Measurements from ENCODE around the gene GRIK3.
A peak's percentile ranks its signal among the peaks of the same experiment; 100 is the strongest.

GRIK3 gene

GRCh38 chr1:36866169-36866814, 168.0 kb downstream of the GRIK3 start:
- H3K4me3 ChIP-seq (ENCODE audit: low read depth, low read length) = no peak overlapping the region
- no peak for TF ChIP-seq CTCF (IDR thresholded peaks at IDR 0.05; ENCODE audit: insufficient read depth, low read depth, low read length, missing control alignments)
- no peak for DNase-seq (ENCODE audit: low read depth)

GRCh38 chr1:36865602-36865900, 168.8 kb downstream of the GRIK3 start:
- no peak for TF ChIP-seq CTCF (IDR thresholded peaks at IDR 0.05; ENCODE audit: insufficient read depth, low read depth, low read length, missing control alignments)
- no peak overlapping the region for H3K4me3 ChIP-seq (ENCODE audit: low read depth, low read length)
- DNase-seq (ENCODE audit: low read depth) = no peak

- TF ChIP-seq CTCF (IDR thresholded peaks at IDR 0.05; ENCODE audit: insufficient read depth, low read depth, low read length, missing control alignments) = no peak
- H3K4me3 ChIP-seq (ENCODE audit: low read depth, low read length) = no peak overlapping the region
- no peak for DNase-seq (ENCODE audit: low read depth)
Observed at GRCh38 chr1:36864823-36865601, 169.3 kb downstream of the GRIK3 start.

- H3K4me3 ChIP-seq (ENCODE audit: low read depth, low read length) = no peak overlapping the region
- peak; percentile 51 for DNase-seq (ENCODE audit: low read depth)
- TF ChIP-seq CTCF (IDR thresholded peaks at IDR 0.05; ENCODE audit: insufficient read depth, low read depth, low read length, missing control alignments) = peak; percentile 65
Observed at GRCh38 chr1:36864182-36864822, 170.0 kb downstream of the GRIK3 start.

GRCh38 chr1:36863500-36863899, 170.8 kb downstream of the GRIK3 start:
- no peak for TF ChIP-seq CTCF (IDR thresholded peaks at IDR 0.05; ENCODE audit: insufficient read depth, low read depth, low read length, missing control alignments)
- no peak for DNase-seq (ENCODE audit: low read depth)

GRCh38 chr1:36863061-36863460, 171.3 kb downstream of the GRIK3 start:
- no peak for DNase-seq (ENCODE audit: low read depth)
- H3K4me3 ChIP-seq (ENCODE audit: low read depth, low read length) = no peak overlapping the region
- no peak for TF ChIP-seq CTCF (IDR thresholded peaks at IDR 0.05; ENCODE audit: insufficient read depth, low read depth, low read length, missing control alignments)

More at GRCh38 chr1:36863500-36863899, 170.8 kb downstream of the GRIK3 start:
- no peak overlapping the region for H3K4me3 ChIP-seq (ENCODE audit: low read depth, low read length)
